GM23338 (cell line): Measurements from ENCODE around the gene RAB11B. TPM values are rescaled to one million over a fixed set of nuclear protein-coding genes. Genes with fewer than 3 reads are reported as not detected.

Experiments
- ATAC-seq: fragments of 200-7000 bp; cut with Tn5 transposase; 3 replicates; pipeline ENCODE4 v1.9.1; 2020
- DNase-seq: peaks from one replicate; pipeline ENCODE4 v3.0.0-alpha.2; 2015; ENCODE audit warnings: low spot score
- H2AFZ ChIP-seq: fragments of 200-600 bp; sonication (generic); 2 replicates; pipeline ENCODE4 v1.8.0; 2016; ENCODE audit warnings: antibody characterized with exemption, mild to moderate bottlenecking, moderate library complexity
- H3F3A ChIP-seq: fragments of 200-600 bp; sonication (generic); replicated peaks from 2 replicates; pipeline ENCODE4 v1.8.0; 2017; ENCODE audit warnings: antibody characterized with exemption, mixed run types, low read depth
- H3K27ac ChIP-seq: fragments of 200-600 bp; sonication (generic); 2 replicates; pipeline ENCODE4 v1.6.1; 2016; ENCODE audit warnings: low read depth
- H3K27me3 ChIP-seq: fragments of 200-600 bp; sonication (generic); 2 replicates; pipeline ENCODE4 v1.8.0; 2016; ENCODE audit warnings: mild to moderate bottlenecking, mixed run types, moderate library complexity; ENCODE audit not compliant: insufficient read depth
- H3K36me3 ChIP-seq: fragments of 200-600 bp; sonication (generic); 2 replicates; pipeline ENCODE4 v1.8.0; 2016; ENCODE audit warnings: mild to moderate bottlenecking; ENCODE audit not compliant: insufficient read depth
- H3K4me1 ChIP-seq: fragments of 200-600 bp; sonication (generic); 2 replicates; pipeline ENCODE4 v1.8.0; 2016; ENCODE audit warnings: mild to moderate bottlenecking, moderate library complexity; ENCODE audit not compliant: insufficient read depth
- H3K4me2 ChIP-seq: fragments of 200-600 bp; sonication (generic); 2 replicates; pipeline ENCODE4 v1.7.1; 2017; ENCODE audit warnings: mixed run types
- H3K4me3 ChIP-seq: fragments of 200-600 bp; sonication (generic); 2 replicates; pipeline ENCODE4 v1.6.1; 2016; ENCODE audit warnings: mixed run types
- H3K79me2 ChIP-seq: fragments of 200-600 bp; sonication (generic); replicated peaks from 2 replicates; pipeline ENCODE4 v1.8.0; 2017; ENCODE audit warnings: mild to moderate bottlenecking; ENCODE audit not compliant: insufficient read depth
- H3K9me2 ChIP-seq: fragments of 200-600 bp; sonication (generic); 2 replicates; pipeline ENCODE4 v1.8.0; 2017; ENCODE audit not compliant: insufficient read depth
- H4K20me1 ChIP-seq: fragments of 200-600 bp; sonication (generic); replicated peaks from 2 replicates; pipeline ENCODE4 v1.8.0; 2017; ENCODE audit warnings: mild to moderate bottlenecking; ENCODE audit not compliant: insufficient read depth
- H3K27ac Mint-ChIP-seq: 2 replicates; pipeline ENCODE4 v1.8.0; 2020; ENCODE audit warnings: inconsistent platforms, mild to moderate bottlenecking, moderate library complexity, mixed read lengths
- H3K27me3 Mint-ChIP-seq: 3 replicates; pipeline ENCODE4 v1.8.0; 2022; ENCODE audit warnings: low read depth, mild to moderate bottlenecking, moderate library complexity, mixed read lengths, inconsistent platforms; ENCODE audit not compliant: insufficient read depth, poor library complexity
- H3K36me3 Mint-ChIP-seq: 3 replicates; pipeline ENCODE4 v1.8.0; 2021; ENCODE audit warnings: low read depth, mild to moderate bottlenecking, inconsistent platforms, moderate library complexity, mixed read lengths
- H3K4me1 Mint-ChIP-seq: 3 replicates; pipeline ENCODE4 v1.8.0; 2020; ENCODE audit warnings: mild to moderate bottlenecking, inconsistent platforms, mixed read lengths
- H3K4me3 Mint-ChIP-seq: 3 replicates; pipeline ENCODE4 v1.8.0; 2021; ENCODE audit warnings: moderate library complexity, mild to moderate bottlenecking, inconsistent platforms, mixed read lengths
- H3K9me3 Mint-ChIP-seq: 3 replicates; pipeline ENCODE4 v1.8.0; 2020; ENCODE audit warnings: moderate library complexity, mild to moderate bottlenecking, inconsistent platforms, mixed read lengths
- CREB1 ChIP-seq: fragments of 250-450 bp; sonication (Bioruptor Pico); IDR thresholded peaks from 2 replicates; pipeline ENCODE4 v1.5.0; 2020; ENCODE audit warnings: low read depth, mild to moderate bottlenecking, moderate library complexity
- EZH2 ChIP-seq: fragments of 200-600 bp; sonication (generic); IDR thresholded peaks from one replicate; pipeline ENCODE4 v1.8.0; 2017; ENCODE audit warnings: antibody characterized with exemption, mild to moderate bottlenecking, low read depth; ENCODE audit not compliant: unreplicated experiment
- EZH2phosphoT487 ChIP-seq: fragments of 200-600 bp; sonication (generic); IDR thresholded peaks from one replicate; pipeline ENCODE4 v1.8.1; 2018; ENCODE audit warnings: antibody characterized with exemption; ENCODE audit not compliant: unreplicated experiment
- JUNB ChIP-seq: IDR thresholded peaks from one replicate; pipeline ENCODE4 v1.6.1; 2016; ENCODE audit warnings: antibody characterized with exemption; ENCODE audit not compliant: unreplicated experiment
- NANOG ChIP-seq: IDR thresholded peaks from 2 replicates; pipeline ENCODE4 v1.6.1; 2016; ENCODE audit warnings: antibody characterized with exemption, borderline replicate concordance
- POLR2AphosphoS5 ChIP-seq: IDR thresholded peaks from 2 replicates; pipeline ENCODE4 v1.6.1; 2016; ENCODE audit warnings: antibody characterized with exemption, low read depth
- STAT1 ChIP-seq: IDR thresholded peaks from one replicate; pipeline ENCODE4 v1.6.1; 2016; ENCODE audit warnings: antibody characterized with exemption; ENCODE audit not compliant: unreplicated experiment
- ZNF114 ChIP-seq: fragments of 250-450 bp; sonication (Bioruptor Pico); IDR thresholded peaks from 2 replicates; pipeline ENCODE4 v1.5.0; 2020; ENCODE audit warnings: mild to moderate bottlenecking, moderate library complexity
- ZNF331 ChIP-seq: fragments of 250-450 bp; sonication (Bioruptor Pico); IDR thresholded peaks from 2 replicates; pipeline ENCODE4 v1.5.0; 2020; ENCODE audit warnings: low read depth, mild to moderate bottlenecking, moderate library complexity
- polyA plus RNA-seq: library from polyadenylated mRNA; unstranded; fragments of >200 nt; fragmentation: Nextera tagmentation; extraction: Ambion mirVana; gene quantifications from 2 replicates; pipeline ENCODE4 v1.2.1, GENCODE V29; 2016
- total RNA-seq: library from RNA; depleted of rRNA; stranded (reverse); fragments of >200 nt; shearing (Covaris generic); gene quantifications from 2 replicates; pipeline ENCODE4 v1.2.3, GENCODE V29; 2014
- TF ChIP-seq, protein P1 (sequence below): IDR thresholded peaks from 2 replicates; pipeline ENCODE4 v1.6.1; 2016; ENCODE audit warnings: antibody characterized with exemption
- TF ChIP-seq, protein P2 (sequence below), 2 experiments: fragments of 200-600 bp in 1 of 2; sonication (generic) in 1 of 2; conservative IDR thresholded peaks; 2 replicates each; pipeline versions ENCODE4 v1.5.1 to v1.6.1; 2016 to 2017; ENCODE audit warnings: antibody characterized with exemption in 2 of 2, low read depth in 2 of 2, mild to moderate bottlenecking in 2 of 2, moderate library complexity in 1 of 2
- TF ChIP-seq, protein P3 (sequence below): fragments of 250-450 bp; sonication (Bioruptor Pico); IDR thresholded peaks from 2 replicates; pipeline ENCODE4 v1.5.0; 2020; ENCODE audit warnings: mild to moderate bottlenecking, moderate library complexity
- TF ChIP-seq, protein P4 (sequence below): IDR thresholded peaks from one replicate; pipeline ENCODE4 v1.6.1; 2018; ENCODE audit warnings: antibody characterized with exemption; ENCODE audit not compliant: unreplicated experiment

RAB11B gene
- total and polyA plus RNA-seq, 2 experiments from 2014 or later, result 66.0 to 79.6 TPM

DNA sequence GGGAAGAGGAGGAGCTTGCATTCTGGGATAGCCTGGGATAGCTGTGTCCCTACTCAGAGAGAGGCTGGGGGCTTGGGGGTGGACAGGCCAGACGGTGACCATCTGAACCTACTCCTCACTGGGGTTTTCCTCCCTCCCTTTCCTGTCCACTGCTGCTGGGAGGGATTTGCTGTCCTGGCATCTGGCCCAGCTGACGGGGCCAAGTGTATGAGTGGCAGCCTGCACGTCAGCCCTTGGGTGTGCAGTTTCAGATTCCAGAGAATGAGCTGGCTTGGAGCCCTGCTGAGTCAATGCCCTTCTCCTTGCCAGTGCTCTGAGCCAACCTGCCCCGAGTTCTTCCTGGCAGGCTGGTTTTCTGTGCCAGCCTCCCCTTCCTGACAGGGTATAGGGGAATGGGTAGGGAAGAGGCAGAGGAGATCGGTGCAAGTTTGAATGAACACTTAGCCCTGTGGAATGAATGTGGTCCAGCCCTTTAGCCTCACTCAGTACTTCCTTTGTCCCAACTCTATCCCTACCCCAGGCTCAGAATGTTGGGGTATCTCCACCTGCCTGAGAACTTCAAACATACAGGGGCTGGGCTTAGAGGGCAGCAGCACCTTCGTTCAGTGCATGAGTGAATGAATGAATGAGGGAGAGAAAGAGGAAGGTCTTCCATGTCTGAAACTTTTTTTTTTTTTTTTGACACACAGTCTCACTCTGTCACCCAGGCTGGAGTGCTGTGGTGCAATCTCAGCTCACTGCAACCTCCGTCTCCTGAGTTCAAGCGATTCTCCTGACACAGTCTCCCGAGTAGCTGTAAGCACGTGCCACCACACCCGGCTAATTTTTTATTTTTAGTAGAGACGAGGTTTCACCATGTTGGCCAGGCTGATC lies 28.0 kb upstream of the RAB11B start:
- no peak overlapping the region for H3K27ac Mint-ChIP-seq
- no peak for TF ChIP-seq ZNF114 (CRISPR knock-in tag)
- no peak for TF ChIP-seq NANOG
- no peak for TF ChIP-seq CREB1 (CRISPR knock-in tag)
- TF ChIP-seq POLR2AphosphoS5, result no peak
- TF ChIP-seq, protein P1, sequence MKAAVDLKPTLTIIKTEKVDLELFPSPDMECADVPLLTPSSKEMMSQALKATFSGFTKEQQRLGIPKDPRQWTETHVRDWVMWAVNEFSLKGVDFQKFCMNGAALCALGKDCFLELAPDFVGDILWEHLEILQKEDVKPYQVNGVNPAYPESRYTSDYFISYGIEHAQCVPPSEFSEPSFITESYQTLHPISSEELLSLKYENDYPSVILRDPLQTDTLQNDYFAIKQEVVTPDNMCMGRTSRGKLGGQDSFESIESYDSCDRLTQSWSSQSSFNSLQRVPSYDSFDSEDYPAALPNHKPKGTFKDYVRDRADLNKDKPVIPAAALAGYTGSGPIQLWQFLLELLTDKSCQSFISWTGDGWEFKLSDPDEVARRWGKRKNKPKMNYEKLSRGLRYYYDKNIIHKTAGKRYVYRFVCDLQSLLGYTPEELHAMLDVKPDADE, result no peak
- no peak for TF ChIP-seq ZNF331 (CRISPR knock-in tag)
- TF ChIP-seq, protein P2, sequence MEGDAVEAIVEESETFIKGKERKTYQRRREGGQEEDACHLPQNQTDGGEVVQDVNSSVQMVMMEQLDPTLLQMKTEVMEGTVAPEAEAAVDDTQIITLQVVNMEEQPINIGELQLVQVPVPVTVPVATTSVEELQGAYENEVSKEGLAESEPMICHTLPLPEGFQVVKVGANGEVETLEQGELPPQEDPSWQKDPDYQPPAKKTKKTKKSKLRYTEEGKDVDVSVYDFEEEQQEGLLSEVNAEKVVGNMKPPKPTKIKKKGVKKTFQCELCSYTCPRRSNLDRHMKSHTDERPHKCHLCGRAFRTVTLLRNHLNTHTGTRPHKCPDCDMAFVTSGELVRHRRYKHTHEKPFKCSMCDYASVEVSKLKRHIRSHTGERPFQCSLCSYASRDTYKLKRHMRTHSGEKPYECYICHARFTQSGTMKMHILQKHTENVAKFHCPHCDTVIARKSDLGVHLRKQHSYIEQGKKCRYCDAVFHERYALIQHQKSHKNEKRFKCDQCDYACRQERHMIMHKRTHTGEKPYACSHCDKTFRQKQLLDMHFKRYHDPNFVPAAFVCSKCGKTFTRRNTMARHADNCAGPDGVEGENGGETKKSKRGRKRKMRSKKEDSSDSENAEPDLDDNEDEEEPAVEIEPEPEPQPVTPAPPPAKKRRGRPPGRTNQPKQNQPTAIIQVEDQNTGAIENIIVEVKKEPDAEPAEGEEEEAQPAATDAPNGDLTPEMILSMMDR (conservative IDR thresholded peaks at IDR 0.05; ENCODE audit: low read depth in 2 of 2), result no peak
- TF ChIP-seq EZH2phosphoT487, result no peak
- no peak for TF ChIP-seq EZH2
- TF ChIP-seq STAT1, result no peak
- TF ChIP-seq, protein P3, sequence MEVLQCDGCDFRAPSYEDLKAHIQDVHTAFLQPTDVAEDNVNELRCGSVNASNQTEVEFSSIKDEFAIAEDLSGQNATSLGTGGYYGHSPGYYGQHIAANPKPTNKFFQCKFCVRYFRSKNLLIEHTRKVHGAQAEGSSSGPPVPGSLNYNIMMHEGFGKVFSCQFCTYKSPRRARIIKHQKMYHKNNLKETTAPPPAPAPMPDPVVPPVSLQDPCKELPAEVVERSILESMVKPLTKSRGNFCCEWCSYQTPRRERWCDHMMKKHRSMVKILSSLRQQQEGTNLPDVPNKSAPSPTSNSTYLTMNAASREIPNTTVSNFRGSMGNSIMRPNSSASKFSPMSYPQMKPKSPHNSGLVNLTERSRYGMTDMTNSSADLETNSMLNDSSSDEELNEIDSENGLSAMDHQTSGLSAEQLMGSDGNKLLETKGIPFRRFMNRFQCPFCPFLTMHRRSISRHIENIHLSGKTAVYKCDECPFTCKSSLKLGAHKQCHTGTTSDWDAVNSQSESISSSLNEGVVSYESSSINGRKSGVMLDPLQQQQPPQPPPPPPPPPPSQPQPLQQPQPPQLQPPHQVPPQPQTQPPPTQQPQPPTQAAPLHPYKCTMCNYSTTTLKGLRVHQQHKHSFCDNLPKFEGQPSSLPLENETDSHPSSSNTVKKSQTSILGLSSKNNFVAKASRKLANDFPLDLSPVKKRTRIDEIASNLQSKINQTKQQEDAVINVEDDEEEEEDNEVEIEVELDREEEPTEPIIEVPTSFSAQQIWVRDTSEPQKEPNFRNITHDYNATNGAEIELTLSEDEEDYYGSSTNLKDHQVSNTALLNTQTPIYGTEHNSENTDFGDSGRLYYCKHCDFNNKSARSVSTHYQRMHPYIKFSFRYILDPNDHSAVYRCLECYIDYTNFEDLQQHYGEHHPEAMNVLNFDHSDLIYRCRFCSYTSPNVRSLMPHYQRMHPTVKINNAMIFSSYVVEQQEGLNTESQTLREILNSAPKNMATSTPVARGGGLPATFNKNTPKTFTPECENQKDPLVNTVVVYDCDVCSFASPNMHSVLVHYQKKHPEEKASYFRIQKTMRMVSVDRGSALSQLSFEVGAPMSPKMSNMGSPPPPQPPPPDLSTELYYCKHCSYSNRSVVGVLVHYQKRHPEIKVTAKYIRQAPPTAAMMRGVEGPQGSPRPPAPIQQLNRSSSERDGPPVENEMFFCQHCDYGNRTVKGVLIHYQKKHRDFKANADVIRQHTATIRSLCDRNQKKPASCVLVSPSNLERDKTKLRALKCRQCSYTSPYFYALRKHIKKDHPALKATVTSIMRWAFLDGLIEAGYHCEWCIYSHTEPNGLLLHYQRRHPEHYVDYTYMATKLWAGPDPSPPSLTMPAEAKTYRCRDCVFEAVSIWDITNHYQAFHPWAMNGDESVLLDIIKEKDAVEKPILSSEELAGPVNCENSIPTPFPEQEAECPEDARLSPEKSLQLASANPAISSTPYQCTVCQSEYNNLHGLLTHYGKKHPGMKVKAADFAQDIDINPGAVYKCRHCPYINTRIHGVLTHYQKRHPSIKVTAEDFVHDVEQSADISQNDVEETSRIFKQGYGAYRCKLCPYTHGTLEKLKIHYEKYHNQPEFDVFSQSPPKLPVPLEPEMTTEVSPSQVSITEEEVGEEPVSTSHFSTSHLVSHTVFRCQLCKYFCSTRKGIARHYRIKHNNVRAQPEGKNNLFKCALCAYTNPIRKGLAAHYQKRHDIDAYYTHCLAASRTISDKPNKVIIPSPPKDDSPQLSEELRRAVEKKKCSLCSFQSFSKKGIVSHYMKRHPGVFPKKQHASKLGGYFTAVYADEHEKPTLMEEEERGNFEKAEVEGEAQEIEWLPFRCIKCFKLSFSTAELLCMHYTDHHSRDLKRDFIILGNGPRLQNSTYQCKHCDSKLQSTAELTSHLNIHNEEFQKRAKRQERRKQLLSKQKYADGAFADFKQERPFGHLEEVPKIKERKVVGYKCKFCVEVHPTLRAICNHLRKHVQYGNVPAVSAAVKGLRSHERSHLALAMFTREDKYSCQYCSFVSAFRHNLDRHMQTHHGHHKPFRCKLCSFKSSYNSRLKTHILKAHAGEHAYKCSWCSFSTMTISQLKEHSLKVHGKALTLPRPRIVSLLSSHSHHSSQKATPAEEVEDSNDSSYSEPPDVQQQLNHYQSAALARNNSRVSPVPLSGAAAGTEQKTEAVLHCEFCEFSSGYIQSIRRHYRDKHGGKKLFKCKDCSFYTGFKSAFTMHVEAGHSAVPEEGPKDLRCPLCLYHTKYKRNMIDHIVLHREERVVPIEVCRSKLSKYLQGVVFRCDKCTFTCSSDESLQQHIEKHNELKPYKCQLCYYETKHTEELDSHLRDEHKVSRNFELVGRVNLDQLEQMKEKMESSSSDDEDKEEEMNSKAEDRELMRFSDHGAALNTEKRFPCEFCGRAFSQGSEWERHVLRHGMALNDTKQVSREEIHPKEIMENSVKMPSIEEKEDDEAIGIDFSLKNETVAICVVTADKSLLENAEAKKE (CRISPR knock-in tag), result no peak
- no peak for TF ChIP-seq JUNB
- TF ChIP-seq, protein P4, sequence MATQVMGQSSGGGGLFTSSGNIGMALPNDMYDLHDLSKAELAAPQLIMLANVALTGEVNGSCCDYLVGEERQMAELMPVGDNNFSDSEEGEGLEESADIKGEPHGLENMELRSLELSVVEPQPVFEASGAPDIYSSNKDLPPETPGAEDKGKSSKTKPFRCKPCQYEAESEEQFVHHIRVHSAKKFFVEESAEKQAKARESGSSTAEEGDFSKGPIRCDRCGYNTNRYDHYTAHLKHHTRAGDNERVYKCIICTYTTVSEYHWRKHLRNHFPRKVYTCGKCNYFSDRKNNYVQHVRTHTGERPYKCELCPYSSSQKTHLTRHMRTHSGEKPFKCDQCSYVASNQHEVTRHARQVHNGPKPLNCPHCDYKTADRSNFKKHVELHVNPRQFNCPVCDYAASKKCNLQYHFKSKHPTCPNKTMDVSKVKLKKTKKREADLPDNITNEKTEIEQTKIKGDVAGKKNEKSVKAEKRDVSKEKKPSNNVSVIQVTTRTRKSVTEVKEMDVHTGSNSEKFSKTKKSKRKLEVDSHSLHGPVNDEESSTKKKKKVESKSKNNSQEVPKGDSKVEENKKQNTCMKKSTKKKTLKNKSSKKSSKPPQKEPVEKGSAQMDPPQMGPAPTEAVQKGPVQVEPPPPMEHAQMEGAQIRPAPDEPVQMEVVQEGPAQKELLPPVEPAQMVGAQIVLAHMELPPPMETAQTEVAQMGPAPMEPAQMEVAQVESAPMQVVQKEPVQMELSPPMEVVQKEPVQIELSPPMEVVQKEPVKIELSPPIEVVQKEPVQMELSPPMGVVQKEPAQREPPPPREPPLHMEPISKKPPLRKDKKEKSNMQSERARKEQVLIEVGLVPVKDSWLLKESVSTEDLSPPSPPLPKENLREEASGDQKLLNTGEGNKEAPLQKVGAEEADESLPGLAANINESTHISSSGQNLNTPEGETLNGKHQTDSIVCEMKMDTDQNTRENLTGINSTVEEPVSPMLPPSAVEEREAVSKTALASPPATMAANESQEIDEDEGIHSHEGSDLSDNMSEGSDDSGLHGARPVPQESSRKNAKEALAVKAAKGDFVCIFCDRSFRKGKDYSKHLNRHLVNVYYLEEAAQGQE, result no peak

More for the DNA sequence above, 28.0 kb upstream of the RAB11B start:
- no peaks in the 10 kb centered on the region for H3K36me3 ChIP-seq
- H3K4me3 Mint-ChIP-seq, result no peak overlapping the region
- no peak overlapping the region for H3K4me3 ChIP-seq
- no peak overlapping the region for H3K27ac ChIP-seq
- peaks cover 9% of the 10 kb centered on the region; the same call in 1 of the 2 replicates for H3F3A ChIP-seq
- no peaks in the 10 kb centered on the region; the same call in 2 of the 3 replicates for H3K9me3 Mint-ChIP-seq
- H3K4me1 Mint-ChIP-seq, result peaks cover 15% of the 10 kb centered on the region
- H3K27me3 Mint-ChIP-seq, result peaks cover 45% of the 10 kb centered on the region
- no peaks in the 10 kb centered on the region for H4K20me1 ChIP-seq
- no peaks in the 10 kb centered on the region for H3K36me3 Mint-ChIP-seq
- ATAC-seq (no peak), DNase-seq (no peak)
- H3K9me2 ChIP-seq, result no peaks in the 10 kb centered on the region
- H3K4me2 ChIP-seq, result no peak overlapping the region
- peaks cover 6% of the 10 kb centered on the region; the same call in 1 of the 2 replicates for H3K4me1 ChIP-seq
- H3K27me3 ChIP-seq, result peaks cover 52% of the 10 kb centered on the region
- no peaks in the 10 kb centered on the region for H3K79me2 ChIP-seq
- no peak overlapping the region for H2AFZ ChIP-seq
